Transverse colon (tissue), 4 donors: Measurements from ENCODE around the gene HBEGF. TPM values are rescaled to one million over a fixed set of nuclear protein-coding genes. Genes with fewer than 3 reads are reported as not detected.

ENCODE experiments used
- DNase-seq: peaks from one replicate; pipeline ENCODE4 v3.0.0-alpha.2; 2019
- H3K27ac ChIP-seq, 4 donors: fragments of 200-600 bp; sonication (generic); 2 replicates each; pipeline ENCODE4 v1.5.1; 2016 to 2018; ENCODE audit warnings: inconsistent platforms in 4 of 4
- H3K27me3 ChIP-seq: fragments of 200-600 bp; sonication (generic); 2 replicates; pipeline ENCODE4 v1.5.1; 2017; ENCODE audit warnings: inconsistent platforms
- H3K36me3 ChIP-seq, 4 donors: fragments of 200-600 bp; sonication (generic); 2 replicates each; pipeline ENCODE4 v1.5.1; 2017 to 2019; ENCODE audit warnings: inconsistent platforms in 4 of 4
- H3K4me1 ChIP-seq, 4 donors: fragments of 200-600 bp; sonication (generic); 2 replicates each; pipeline ENCODE4 v1.5.1; 2017 to 2020; ENCODE audit warnings: inconsistent platforms in 4 of 4
- H3K4me3 ChIP-seq, 4 donors: fragments of 200-600 bp; sonication (generic); 1 replicate in 1 of 4; 2 replicates in 3 of 4; pipeline versions ENCODE4 v1.5.1 to v1.6.1; 2017 to 2019; ENCODE audit warnings: inconsistent platforms in 4 of 4
- H3K9me3 ChIP-seq, 2 donors: fragments of 200-600 bp; sonication (generic); 2 replicates each; pipeline ENCODE4 v1.5.1; 2017 to 2019; ENCODE audit warnings: inconsistent platforms in 2 of 2
- CTCF ChIP-seq, 5 experiments: fragments of 200-600 bp in 3 of 5; fragments of 450-650 bp in 2 of 5; sonication (generic) in 3 of 5; IDR thresholded peaks; 1 replicate in 2 of 5; 2 replicates in 3 of 5; pipeline ENCODE4 v1.5.1; 2016 to 2017; ENCODE audit warnings: antibody characterized with exemption in 5 of 5, inconsistent platforms in 3 of 5, mild to moderate bottlenecking in 2 of 5, moderate library complexity in 1 of 5
- EP300 ChIP-seq: sonication (generic); formaldehyde crosslinking; IDR thresholded peaks from one replicate; pipeline ENCODE4 v1.6.1; 2017; ENCODE audit warnings: antibody characterized with exemption, low read depth
- POLR2A ChIP-seq: fragments of 450-650 bp; IDR thresholded peaks from one replicate; pipeline ENCODE4 v1.6.1; 2016; ENCODE audit warnings: antibody characterized with exemption, mild to moderate bottlenecking, moderate library complexity
- POLR2AphosphoS5 ChIP-seq, 3 donors: sonication (generic); formaldehyde crosslinking; IDR thresholded peaks; one replicate each; pipeline ENCODE4 v1.6.1; 2016; ENCODE audit warnings: antibody characterized with exemption in 3 of 3
- WGBS, 2 donors: methylation state at CpG; one replicate each; pipeline ENCODE4 v1.1.5; 2018; ENCODE audit warnings: low coverage in 1 of 2; 5-methylcytosine and 5-hydroxymethylcytosine counted together
- in situ Hi-C, 4 donors: fragments of 200-750 bp; cut with MboI; loops; one replicate each; pipeline versions ENCODE4 v1.15.0 to v1.15.1; 2017; ENCODE audit warnings: low sequenced_read_pairs in 3 of 4, low pct_ligation_motif_present in 1 of 4, low pct_unique_long_range_greater_than_20kb in 1 of 4
- intact Hi-C: fragments of 100-400 bp; cut with DNase I; formaldehyde crosslinking; loops from one replicate; pipeline ENCODE4 v1.15.1; 2023; ENCODE audit warnings: low total_unique reads
- total RNA-seq, 4 donors: library from RNA; depleted of rRNA; stranded (reverse); fragments of >200 nt; gene quantifications; one replicate each; pipeline ENCODE4 v1.1.0, GENCODE V29; 2016

The HBEGF gene
- total RNA-seq, 4 donors from 2014 or later: 10.5 to 40.0 (median 35.6) TPM

DNA sequence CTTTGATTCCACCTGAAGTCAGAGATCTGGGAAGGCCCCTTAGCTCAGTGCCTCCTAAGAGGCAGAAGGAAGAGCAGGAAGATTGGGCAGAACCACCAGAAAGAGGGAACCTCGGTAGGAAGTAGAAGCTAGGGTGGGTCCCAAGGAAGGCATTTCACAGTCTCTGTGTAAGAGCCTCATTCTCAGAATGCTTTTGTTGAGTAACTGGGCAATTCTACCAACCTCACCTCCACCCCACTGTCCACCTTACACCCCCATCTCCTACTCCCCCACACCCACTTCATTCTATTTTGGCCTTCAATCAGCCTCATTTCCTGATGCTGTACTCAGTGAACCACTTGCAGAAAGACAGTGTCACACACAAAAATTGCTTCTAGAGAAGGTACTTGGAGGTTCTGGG is 3.5 kb downstream of the HBEGF start:
- H3K27me3 ChIP-seq: no peaks in the 10 kb centered on the region
- TF ChIP-seq EP300 (no peak), POLR2A (no peak), CTCF (IDR thresholded peaks at IDR 0.05) (no peak), POLR2AphosphoS5 (IDR thresholded peaks at IDR 0.05) (no peak)
- in situ Hi-C loops (no loop called here), intact Hi-C loops (loop anchor here (10.0 kb wide), 1 partner anchor 168 kb away; the partner anchor contains the start of gene CYSTM1)
- DNase-seq: no peak
- WGBS, 2 donors: 58 to 86% methylated on average over 1 of the region's 1 CpG
- H3K4me3 ChIP-seq: no peak overlapping the region
- no peaks in the 10 kb centered on the region for H3K36me3 ChIP-seq
- peaks cover 10 to 53% (median 33%) of the 10 kb centered on the region in 4 donors for H3K4me1 ChIP-seq
- H3K27ac ChIP-seq: peak overlapping the region; percentile 10 to 53 (median 44)
- H3K9me3 ChIP-seq: no peaks in the 10 kb centered on the region

DNA sequence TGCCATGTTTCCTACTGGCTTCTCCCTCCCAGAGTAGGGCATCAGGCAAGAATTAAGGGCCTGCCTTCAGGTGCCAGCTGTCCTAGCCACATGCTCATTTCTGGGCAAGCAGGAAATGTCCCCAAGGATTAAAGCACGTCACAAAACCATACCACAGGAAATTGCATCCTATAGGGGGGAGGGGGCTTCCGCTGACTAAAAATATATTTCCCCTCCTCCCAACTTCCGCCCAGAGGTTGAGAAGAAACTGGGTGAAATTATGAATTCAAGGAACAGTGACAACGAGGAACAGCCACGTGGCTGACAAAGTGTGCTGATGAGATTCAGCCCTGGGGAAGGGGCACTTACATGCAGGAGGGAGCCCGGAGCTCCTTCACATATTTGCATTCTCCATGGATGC is 4.1 kb downstream of the HBEGF start:
- DNase-seq: no peak
- in situ Hi-C loops: no loop called here
- intact Hi-C loops: loop anchor here (10.0 kb wide), 1 partner anchor 167 kb away; the partner anchor contains the start of gene CYSTM1
- 64 to 92% methylated on average over 4 to 6 of the region's 6 CpGs for WGBS, 2 donors
- Histone ChIP-seq H3K9me3 (no peaks in the 10 kb centered on the region), H3K27ac (peak overlapping the region; percentile 28 to 53 (median 46)), H3K4me3 (no peak overlapping the region), H3K4me1 (peaks cover 4 to 47% (median 27%) of the 10 kb centered on the region in 4 donors), H3K36me3 (no peaks in the 10 kb centered on the region), H3K27me3 (no peaks in the 10 kb centered on the region)
- TF ChIP-seq POLR2A: no peak
- peak; percentile 72 for TF ChIP-seq EP300
- no peak for TF ChIP-seq POLR2AphosphoS5 (IDR thresholded peaks at IDR 0.05)
- no peak for TF ChIP-seq CTCF (IDR thresholded peaks at IDR 0.05)

- 92% methylated on average over 5 of the region's 5 CpGs; no CpG with 5 or more reads in 1 of the 2 donors for WGBS, 2 donors
- Histone ChIP-seq H3K9me3 (no peaks in the 10 kb centered on the region), H3K4me1 (peaks cover 0 to 40% (median 21%) of the 10 kb centered on the region in 4 donors), H3K27ac (peak overlapping the region; percentile 28 to 53 (median 46)), H3K27me3 (no peaks in the 10 kb centered on the region), H3K4me3 (no peak overlapping the region), H3K36me3 (no peaks in the 10 kb centered on the region)
- TF ChIP-seq POLR2A (no peak), POLR2AphosphoS5 (IDR thresholded peaks at IDR 0.05) (no peak), EP300 (no peak), CTCF (IDR thresholded peaks at IDR 0.05) (no peak)
- in situ Hi-C loops: no loop called here
- intact Hi-C loops: loop anchor here (10.0 kb wide), 1 partner anchor 167 kb away; the partner anchor contains the start of gene CYSTM1
- no peak for DNase-seq
These were observed 4.8 kb downstream of the HBEGF start for GRCh38 chr5:140341591-140341990.

- H3K9me3 ChIP-seq: no peaks in the 10 kb centered on the region
- TF ChIP-seq POLR2A (no peak), CTCF (IDR thresholded peaks at IDR 0.05) (no peak), EP300 (no peak), POLR2AphosphoS5 (IDR thresholded peaks at IDR 0.05) (no peak)
- in situ Hi-C loops: no loop called here
- peak overlapping the region; percentile 28 to 53 (median 38) for H3K27ac ChIP-seq
- peaks cover 3 to 47% (median 18%) of the 10 kb centered on the region in 4 donors for H3K4me1 ChIP-seq
- intact Hi-C loops: loop anchor here (10.0 kb wide), 1 partner anchor 166 kb away; the partner anchor contains the start of gene CYSTM1
- DNase-seq: no peak
- no peaks in the 10 kb centered on the region for H3K36me3 ChIP-seq
- no peaks in the 10 kb centered on the region for H3K27me3 ChIP-seq
- no peak overlapping the region for H3K4me3 ChIP-seq
These were observed 5.7 kb downstream of the HBEGF start for GRCh38 chr5:140340605-140341121.
